Rectal smooth muscle tissue (tissue), 1 donor: Measurements from ENCODE around the gene TEX19.
"Not testable (repeated sequence)": the region's sequence is repeated elsewhere in the genome, so short reads cannot be mapped to it uniquely, and the experiment has no call there.

Experiments
- H3K27ac ChIP-seq: one replicate; pipeline ENCODE4 v1.7.0; 2013; ENCODE audit warnings: low read depth, low read length, inconsistent platforms
- H3K27me3 ChIP-seq: one replicate; pipeline ENCODE4 v1.7.0; 2013; ENCODE audit warnings: low read length; ENCODE audit not compliant: control insufficient read depth, insufficient read depth
- H3K36me3 ChIP-seq: one replicate; pipeline ENCODE4 v1.7.0; 2013; ENCODE audit warnings: low read length; ENCODE audit not compliant: control insufficient read depth, insufficient read depth
- H3K4me1 ChIP-seq: one replicate; pipeline ENCODE4 v1.7.0; 2013; ENCODE audit warnings: low read length; ENCODE audit not compliant: control insufficient read depth, insufficient read depth
- H3K4me3 ChIP-seq: one replicate; pipeline ENCODE4 v1.7.0; 2013; ENCODE audit warnings: low read length
- H3K9ac ChIP-seq: one replicate; pipeline ENCODE4 v1.7.0; 2013; ENCODE audit warnings: low read length

TEX19 gene

DNA sequence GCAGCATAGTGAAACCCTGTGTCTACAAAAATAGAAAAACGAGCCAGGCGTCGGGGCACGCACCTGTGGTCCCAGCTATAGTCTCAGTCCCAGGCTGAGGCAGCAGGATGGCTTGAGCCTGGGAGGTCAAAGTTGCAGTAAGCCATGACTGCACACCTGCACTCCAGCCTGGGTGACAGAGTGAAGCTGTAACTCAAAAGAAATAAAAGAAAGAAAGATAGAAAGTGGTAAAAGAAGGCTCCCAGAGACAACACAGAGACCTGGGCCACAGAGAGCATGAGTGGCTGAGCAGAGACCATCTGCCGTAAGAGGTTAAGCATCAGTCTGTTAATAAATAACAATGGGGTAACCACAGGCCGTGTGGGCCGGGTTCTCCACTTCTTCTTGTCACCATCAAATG lies 43.8 kb downstream of the TEX19 start:
- Histone ChIP-seq H3K4me3 (no peak overlapping the region), H3K27me3 (no peaks in the 10 kb centered on the region), H3K9ac (no peak overlapping the region), H3K27ac (no peak overlapping the region), H3K36me3 (peaks cover 9% of the 10 kb centered on the region), H3K4me1 (peaks cover 2% of the 10 kb centered on the region)

- Histone ChIP-seq H3K9ac (no peak overlapping the region), H3K27ac (no peak overlapping the region), H3K27me3 (no peaks in the 10 kb centered on the region), H3K4me3 (no peak overlapping the region), H3K4me1 (peaks cover 2% of the 10 kb centered on the region), H3K36me3 (peaks cover 9% of the 10 kb centered on the region)
Measured at GRCh38 chr17:82403662-82404660, 44.9 kb downstream of the TEX19 start.

- no peaks in the 10 kb centered on the region for H3K27me3 ChIP-seq
- peaks cover under 1% of the 10 kb centered on the region for H3K4me1 ChIP-seq
- H3K36me3 ChIP-seq, result peaks cover 9% of the 10 kb centered on the region
- no peak overlapping the region for H3K9ac ChIP-seq
- H3K4me3 ChIP-seq, result no peak overlapping the region
- H3K27ac ChIP-seq, result no peak overlapping the region
Measured at GRCh38 chr17:82405051-82405450, 46.0 kb downstream of the TEX19 start.

GRCh38 chr17:82406131-82406671 lies 47.2 kb downstream of the TEX19 start:
- H3K27ac ChIP-seq, result no peak overlapping the region
- H3K36me3 ChIP-seq, result peaks cover 9% of the 10 kb centered on the region
- no peaks in the 10 kb centered on the region for H3K4me1 ChIP-seq
- H3K9ac ChIP-seq, result no peak overlapping the region
- H3K27me3 ChIP-seq, result no peaks in the 10 kb centered on the region
- no peak overlapping the region for H3K4me3 ChIP-seq

- H3K36me3 ChIP-seq, result peaks cover 9% of the 10 kb centered on the region
- H3K9ac ChIP-seq, result no peak overlapping the region
- no peaks in the 10 kb centered on the region for H3K27me3 ChIP-seq
- H3K4me3 ChIP-seq, result no peak overlapping the region
- no peak overlapping the region for H3K27ac ChIP-seq
- H3K4me1 ChIP-seq, result no peaks in the 10 kb centered on the region
Measured at GRCh38 chr17:82407255-82407654, 48.2 kb downstream of the TEX19 start.

DNA sequence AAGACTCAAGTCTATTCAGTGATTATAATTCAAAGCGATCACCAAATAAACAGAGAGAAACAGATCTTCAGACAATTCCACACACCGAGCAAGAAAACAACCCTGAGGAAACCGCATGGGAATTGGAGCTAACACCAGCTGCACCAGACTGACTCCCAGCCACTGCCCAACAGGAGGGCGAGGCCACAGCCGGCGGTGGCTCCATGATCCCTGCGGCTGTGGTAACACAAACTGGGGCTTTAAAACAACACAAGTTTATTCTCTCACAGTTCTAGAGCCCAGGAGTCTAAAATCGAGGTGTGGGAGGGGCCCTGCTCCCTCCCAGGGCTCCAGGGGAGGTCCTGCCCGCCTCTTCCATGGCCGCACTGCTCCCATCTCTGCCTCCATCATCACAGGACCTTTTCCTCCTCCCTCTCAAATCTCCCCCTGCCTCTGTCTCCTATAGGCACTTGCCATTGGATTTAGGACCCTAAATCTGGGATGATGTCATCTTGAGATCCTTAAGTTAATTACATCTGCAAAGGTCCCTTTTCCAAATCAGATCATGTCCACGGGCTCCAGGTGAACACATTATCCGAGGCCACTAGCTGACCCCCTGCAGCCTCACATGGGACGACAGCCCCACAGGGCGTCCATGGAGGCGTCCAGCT lies 49.4 kb downstream of the TEX19 start:
- Histone ChIP-seq H3K4me3 (no peak overlapping the region), H3K27me3 (no peaks in the 10 kb centered on the region), H3K27ac (no peak overlapping the region), H3K36me3 (peaks cover 9% of the 10 kb centered on the region), H3K9ac (no peak overlapping the region), H3K4me1 (no peaks in the 10 kb centered on the region)

GRCh38 chr17:82408938-82409318 lies 49.9 kb downstream of the TEX19 start:
- Histone ChIP-seq H3K4me3 (no peak overlapping the region), H3K9ac (no peak overlapping the region), H3K27ac (no peak overlapping the region), H3K36me3 (peaks cover 4% of the 10 kb centered on the region), H3K27me3 (no peaks in the 10 kb centered on the region), H3K4me1 (no peaks in the 10 kb centered on the region)

- Histone ChIP-seq H3K4me3 (no peak overlapping the region), H3K27ac (no peak overlapping the region), H3K27me3 (no peaks in the 10 kb centered on the region), H3K4me1 (no peaks in the 10 kb centered on the region), H3K9ac (no peak overlapping the region), H3K36me3 (peaks cover 4% of the 10 kb centered on the region)
Measured at GRCh38 chr17:82410014-82410716, 51.1 kb downstream of the TEX19 start.

DNA sequence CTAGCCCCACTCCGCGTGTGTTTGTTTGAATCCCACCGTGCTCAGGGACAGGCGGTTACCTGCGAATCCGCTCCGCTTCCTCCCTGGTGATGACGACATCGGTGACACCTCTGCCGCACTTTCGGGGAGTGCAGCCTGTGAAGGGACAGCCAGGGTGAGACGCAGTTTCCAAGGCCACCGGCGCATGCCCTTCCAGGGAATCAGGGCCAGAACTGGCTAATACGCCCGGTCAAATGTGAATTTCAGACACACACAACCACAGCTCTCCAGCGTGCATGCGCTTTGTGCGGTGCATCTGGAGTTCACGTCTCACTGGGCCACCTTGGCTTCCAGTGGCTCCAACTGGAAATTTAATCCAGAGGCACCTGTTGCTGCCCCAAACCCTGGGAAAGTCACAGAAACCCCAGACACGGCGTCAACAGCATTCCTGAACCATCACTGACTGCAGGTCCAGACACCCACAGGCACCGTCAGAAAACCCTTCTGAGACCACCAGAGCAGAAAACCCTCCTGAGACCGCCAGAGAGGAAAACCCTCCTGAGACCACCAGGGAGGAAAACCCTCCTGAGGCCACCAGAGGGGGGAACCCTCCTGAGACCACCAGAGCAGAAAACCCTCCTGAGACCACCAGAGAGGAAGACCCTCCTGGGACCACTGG lies 52.5 kb downstream of the TEX19 start:
- Histone ChIP-seq H3K27ac (no peak overlapping the region), H3K27me3 (no peaks in the 10 kb centered on the region), H3K4me3 (no peak overlapping the region), H3K9ac (no peak overlapping the region), H3K36me3 (no peaks in the 10 kb centered on the region), H3K4me1 (no peaks in the 10 kb centered on the region)

GRCh38 chr17:82412081-82412480 lies 53.0 kb downstream of the TEX19 start:
- not testable (repeated sequence) for H3K9ac ChIP-seq, H3K36me3 ChIP-seq, H3K4me3 ChIP-seq, H3K4me1 ChIP-seq, H3K27me3 ChIP-seq, H3K27ac ChIP-seq

DNA sequence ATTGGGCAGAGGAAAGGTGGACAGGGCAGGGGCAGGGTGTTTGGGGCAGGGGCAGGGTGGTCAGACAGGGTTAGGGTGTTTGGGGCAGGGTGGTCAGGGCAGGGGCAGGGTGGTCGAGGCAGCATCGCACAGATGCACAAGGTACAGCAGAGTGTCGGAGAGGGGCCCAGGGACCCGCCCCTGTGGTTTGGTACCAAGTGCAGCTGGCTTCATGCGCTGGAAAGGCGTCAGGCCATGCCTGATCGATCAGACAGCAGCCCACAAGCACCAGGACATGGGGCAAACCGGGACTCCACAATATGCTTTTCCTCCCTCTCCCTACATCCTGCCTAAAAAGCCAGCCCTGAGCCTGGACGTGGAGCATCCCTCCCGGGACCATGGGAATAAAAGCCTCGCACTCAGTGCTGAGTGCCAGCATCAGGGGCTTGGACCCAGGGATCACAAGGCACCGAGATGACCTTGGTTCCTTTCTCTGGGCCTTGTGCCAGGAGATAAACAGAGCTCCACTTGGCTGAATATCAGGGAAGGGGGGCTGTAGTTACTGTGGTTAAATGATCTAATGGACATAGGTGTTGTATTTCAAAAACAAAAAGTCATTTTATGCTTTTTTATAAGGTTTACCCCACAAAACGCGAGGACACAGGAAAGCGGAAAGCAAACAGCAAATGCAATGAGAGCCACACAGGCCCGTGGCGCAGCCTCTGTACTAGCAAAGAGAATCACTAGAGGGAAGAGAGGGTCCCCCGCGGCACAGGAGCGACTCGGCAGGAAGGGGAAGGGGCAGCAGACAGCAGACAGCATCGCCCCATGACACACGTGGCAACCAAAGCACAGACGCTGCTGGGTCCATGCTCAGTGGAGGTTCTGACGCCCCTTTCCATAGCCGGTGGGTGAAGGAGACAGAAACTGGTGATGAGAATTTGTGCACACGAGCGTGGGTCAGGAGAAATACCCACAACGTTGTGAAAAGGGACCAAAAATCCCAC lies 53.8 kb downstream of the TEX19 start:
- Histone ChIP-seq H3K4me1 (no peaks in the 10 kb centered on the region), H3K27ac (no peak overlapping the region), H3K9ac (no peak overlapping the region), H3K27me3 (no peaks in the 10 kb centered on the region), H3K4me3 (no peak overlapping the region), H3K36me3 (no peaks in the 10 kb centered on the region)
